H9 (cell line): ENCODE results near the gene FXYD7. TPM values are rescaled to one million over a fixed set of nuclear protein-coding genes. Genes with fewer than 3 reads are reported as not detected.

ENCODE experiments used
- DNase-seq: peaks from one replicate; pipeline ENCODE4 v3.0.0-alpha.2; 2017
- H2AFZ ChIP-seq: one replicate; pipeline ENCODE4 v1.6.1; 2013; ENCODE audit warnings: mild to moderate bottlenecking, low read length, control low read depth, moderate library complexity
- H2AK5ac ChIP-seq: 2 replicates; pipeline ENCODE4 v1.6.1; 2013; ENCODE audit warnings: low read length, control low read depth, mixed read lengths; ENCODE audit not compliant: insufficient read length
- H2BK120ac ChIP-seq: one replicate; pipeline ENCODE4 v1.6.1; 2013; ENCODE audit warnings: low read depth, mild to moderate bottlenecking, low read length, control low read depth, inconsistent platforms; ENCODE audit not compliant: poor library complexity, severe bottlenecking
- H2BK12ac ChIP-seq: 2 replicates; pipeline ENCODE4 v1.6.1; 2013; ENCODE audit warnings: low read length, control low read depth, mixed read lengths, low read depth; ENCODE audit not compliant: insufficient read length
- H2BK15ac ChIP-seq: 2 replicates; pipeline ENCODE4 v1.6.1; 2013; ENCODE audit warnings: low read depth, low read length, control low read depth
- H2BK20ac ChIP-seq: one replicate; pipeline ENCODE4 v1.6.1; 2013; ENCODE audit warnings: low read depth, mild to moderate bottlenecking, low read length, control low read depth, inconsistent platforms; ENCODE audit not compliant: poor library complexity, severe bottlenecking
- H2BK5ac ChIP-seq: 2 replicates; pipeline ENCODE4 v1.6.1; 2013; ENCODE audit warnings: low read length, control low read depth, mixed read lengths; ENCODE audit not compliant: insufficient read length
- H3K14ac ChIP-seq: 2 replicates; pipeline ENCODE4 v1.6.1; 2013; ENCODE audit warnings: low read length, control low read depth; ENCODE audit not compliant: insufficient read depth
- H3K18ac ChIP-seq: 2 replicates; pipeline ENCODE4 v1.6.1; 2013; ENCODE audit warnings: low read depth, mild to moderate bottlenecking, mixed read lengths, low read length, control low read depth; ENCODE audit not compliant: insufficient read length
- H3K23ac ChIP-seq: 2 replicates; pipeline ENCODE4 v1.6.1; 2013; ENCODE audit warnings: low read length, control low read depth, mixed read lengths, low read depth; ENCODE audit not compliant: insufficient read length
- H3K23me2 ChIP-seq: 2 replicates; pipeline ENCODE4 v1.6.1; 2013; ENCODE audit warnings: low read depth, mild to moderate bottlenecking, mixed read lengths, low read length, control low read depth; ENCODE audit not compliant: insufficient read length, poor library complexity, severe bottlenecking
- H3K27ac ChIP-seq: 2 replicates; pipeline ENCODE4 v1.5.1; 2013; ENCODE audit warnings: low read length, control low read depth, mixed read lengths, low read depth; ENCODE audit not compliant: insufficient read length
- H3K27me3 ChIP-seq: 2 replicates; pipeline ENCODE4 v1.6.1; 2013; ENCODE audit warnings: low read length, control low read depth, inconsistent platforms; ENCODE audit not compliant: insufficient read depth
- H3K4ac ChIP-seq: 2 replicates; pipeline ENCODE4 v1.6.1; 2013; ENCODE audit warnings: low read depth, mild to moderate bottlenecking, control low read depth, inconsistent platforms, low read length, moderate library complexity
- H3K4me1 ChIP-seq: 2 replicates; pipeline ENCODE4 v1.6.1; 2013; ENCODE audit warnings: low read length, control low read depth, inconsistent platforms; ENCODE audit not compliant: insufficient read depth
- H3K4me2 ChIP-seq: 2 replicates; pipeline ENCODE4 v1.6.1; 2013; ENCODE audit warnings: low read length, control low read depth, mixed read lengths; ENCODE audit not compliant: insufficient read length, insufficient read depth
- H3K56ac ChIP-seq: 2 replicates; pipeline ENCODE4 v1.6.1; 2013; ENCODE audit warnings: low read depth, mild to moderate bottlenecking, mixed read lengths, low read length, control low read depth; ENCODE audit not compliant: insufficient read length
- H3K79me1 ChIP-seq: 2 replicates; pipeline ENCODE4 v1.6.1; 2013; ENCODE audit warnings: low read depth, mild to moderate bottlenecking, moderate library complexity, low read length, control low read depth, inconsistent platforms; ENCODE audit not compliant: insufficient read depth, poor library complexity, severe bottlenecking
- H3K79me2 ChIP-seq: 2 replicates; pipeline ENCODE4 v1.6.1; 2013; ENCODE audit warnings: low read length, control low read depth, inconsistent platforms; ENCODE audit not compliant: insufficient read depth
- H3K9ac ChIP-seq: 2 replicates; pipeline ENCODE4 v1.6.1; 2013; ENCODE audit warnings: low read length, control low read depth, mixed read lengths; ENCODE audit not compliant: insufficient read length; ENCODE audit errors: extremely low read depth
- H3K9me3 ChIP-seq: one replicate; pipeline ENCODE4 v1.6.1; 2013; ENCODE audit warnings: low read depth, low read length, inconsistent platforms; ENCODE audit not compliant: control insufficient read depth
- H3T11ph ChIP-seq: one replicate; pipeline ENCODE4 v1.6.1; 2013; ENCODE audit warnings: mild to moderate bottlenecking, low read length, control low read depth, inconsistent platforms
- H4K20me1 ChIP-seq: one replicate; pipeline ENCODE4 v1.6.1; 2013; ENCODE audit not compliant: control insufficient read depth, insufficient read length, insufficient read depth
- H4K5ac ChIP-seq: 2 replicates; pipeline ENCODE4 v1.6.1; 2013; ENCODE audit warnings: low read depth, mild to moderate bottlenecking, mixed read lengths, low read length, control low read depth; ENCODE audit not compliant: insufficient read length
- H4K8ac ChIP-seq: replicated peaks from 2 replicates; pipeline ENCODE4 v1.6.1; 2013; ENCODE audit warnings: low read length, control low read depth, mixed read lengths, low read depth; ENCODE audit not compliant: insufficient read length
- H4K91ac ChIP-seq: 2 replicates; pipeline ENCODE4 v1.6.1; 2013; ENCODE audit warnings: low read depth, mild to moderate bottlenecking, moderate library complexity, mixed read lengths, low read length, control low read depth; ENCODE audit not compliant: insufficient read length
- H3K27ac Mint-ChIP-seq, 3 experiments: 2 replicates in 2 of 3; 3 replicates in 1 of 3; pipeline ENCODE4 v1.8.0; 2020 to 2021; ENCODE audit warnings: mixed read lengths in 3 of 3, mild to moderate bottlenecking in 1 of 3, moderate library complexity in 1 of 3
- H3K27me3 Mint-ChIP-seq: 2 replicates; pipeline ENCODE4 v1.8.0; 2021; ENCODE audit warnings: low read depth, mild to moderate bottlenecking, moderate library complexity, mixed read lengths
- H3K36me3 Mint-ChIP-seq, 3 experiments: 2 replicates in 2 of 3; 3 replicates in 1 of 3; pipeline ENCODE4 v1.8.0; 2020 to 2021; ENCODE audit warnings: low read depth in 3 of 3, mixed read lengths in 3 of 3; ENCODE audit not compliant: insufficient read depth in 1 of 3
- H3K4me1 Mint-ChIP-seq, 2 experiments: 2 replicates each; pipeline ENCODE4 v1.8.0; 2020; ENCODE audit warnings: mixed read lengths in 2 of 2
- H3K4me3 Mint-ChIP-seq, 2 experiments: 2 replicates in 1 of 2; 3 replicates in 1 of 2; pipeline ENCODE4 v1.8.0; 2020 to 2021; ENCODE audit warnings: mild to moderate bottlenecking in 2 of 2, mixed read lengths in 2 of 2, moderate library complexity in 1 of 2
- H3K9me3 Mint-ChIP-seq, 2 experiments: 2 replicates in 1 of 2; 3 replicates in 1 of 2; pipeline ENCODE4 v1.8.0; 2020; ENCODE audit warnings: mild to moderate bottlenecking in 2 of 2, mixed read lengths in 2 of 2, moderate library complexity in 1 of 2
- CTCF ChIP-seq: fragments of 200-600 bp; sonication (generic); conservative IDR thresholded peaks from 3 replicates; pipeline ENCODE4 v1.8.0; 2021; ENCODE audit warnings: antibody characterized with exemption, mild to moderate bottlenecking
- WGBS: extraction: QIAGEN DNeasy Blood & Tissue Kit; methylation state at CpG from one replicate; pipeline ENCODE4 v1.1.7; 2013; ENCODE audit warnings: missing lambda C conversion rate, low lambda C conversion rate, mixed read lengths; ENCODE audit not compliant: insufficient read length; ENCODE audit errors: extremely low coverage; 5-methylcytosine and 5-hydroxymethylcytosine counted together
- total RNA-seq: library from RNA; stranded (reverse); gene quantifications from 2 replicates; pipeline ENCODE4 v1.2.1, GENCODE V29; 2021

The FXYD7 gene
- total RNA-seq, 1 experiment from 2014 or later, result 9.0 TPM

GRCh38 chr19:35155441-35155840, 12.4 kb downstream of the FXYD7 start:
- Histone ChIP-seq H3K9ac (peak overlapping the region; percentile 46), H4K91ac (no peak overlapping the region), H4K20me1 (no peaks in the 10 kb centered on the region), H3K27ac (no peak overlapping the region), H3K79me2 (no peaks in the 10 kb centered on the region; the same call in 1 of the 2 replicates), H2AK5ac (no peak overlapping the region), H3K23ac (no peak overlapping the region), H2BK120ac (no peak overlapping the region), H4K5ac (no peak overlapping the region), H3T11ph (no peak overlapping the region), H3K4ac (no peak overlapping the region), H2BK12ac (no peak overlapping the region), H2BK5ac (no peak overlapping the region), H2BK15ac (no peak overlapping the region), H3K4me2 (peak overlapping the region; percentile 68), H3K4me1 (peaks cover 8% of the 10 kb centered on the region; the same call in 1 of the 2 replicates), H4K8ac (no peak overlapping the region), H3K79me1 (no peaks in the 10 kb centered on the region), H3K9me3 (no peaks in the 10 kb centered on the region), H3K18ac (no peak overlapping the region), H3K23me2 (peaks cover 19% of the 10 kb centered on the region), H2AFZ (no peak overlapping the region), H3K27me3 (no peaks in the 10 kb centered on the region), H3K56ac (no peak overlapping the region), H2BK20ac (no peak overlapping the region), H3K14ac (no peak overlapping the region)
- peaks cover 23 to 33% (median 28%) of the 10 kb centered on the region in 3 experiments; a peak in 6 of 7 replicates for H3K36me3 Mint-ChIP-seq
- peak overlapping the region in 1 of 3 experiments; percentile 93; a peak in 1 of 7 replicates for H3K27ac Mint-ChIP-seq
- no CpG with 5 or more reads among the region's 17 CpGs for WGBS
- no peak for DNase-seq
- H3K4me3 Mint-ChIP-seq, result peak overlapping the region; percentile 93 to 97
- TF ChIP-seq CTCF, result no peak
- no peaks in the 10 kb centered on the region; a peak in 3 of 5 replicates for H3K9me3 Mint-ChIP-seq
- peaks cover 43 to 52% of the 10 kb centered on the region in 2 experiments for H3K4me1 Mint-ChIP-seq
- peaks cover 2% of the 10 kb centered on the region; the same call in 1 of the 2 replicates for H3K27me3 Mint-ChIP-seq
